Mucosa of descending colon (tissue), 3 donors: ENCODE measurements around the gene COIL. TPM values are rescaled to one million over a fixed set of nuclear protein-coding genes. Genes with fewer than 3 reads are reported as not detected.
"Not testable (repeated sequence)": the region's sequence is repeated elsewhere in the genome, so short reads cannot be mapped to it uniquely, and the experiment has no call there.

ENCODE experiments used
- ATAC-seq: fragments of 200-7000 bp; cut with Tn5 transposase; one replicate; pipeline ENCODE4 v1.9.1; 2020; ENCODE audit warnings: mild to moderate bottlenecking, moderate library complexity
- DNase-seq, 3 donors: peaks; one replicate each; pipeline ENCODE4 v3.0.0-alpha.2; 2020
- H3K36me3 ChIP-seq: fragments of 200-600 bp; one replicate; pipeline ENCODE4 v1.8.0; 2021; ENCODE audit warnings: low read depth, mild to moderate bottlenecking
- H3K4me1 ChIP-seq: fragments of 200-600 bp; one replicate; pipeline ENCODE4 v1.8.0; 2021; ENCODE audit warnings: low read depth, mild to moderate bottlenecking
- H3K4me3 ChIP-seq: fragments of 200-600 bp; one replicate; pipeline ENCODE4 v1.8.0; 2021; ENCODE audit warnings: mild to moderate bottlenecking
- H3K9me3 ChIP-seq: fragments of 200-600 bp; one replicate; pipeline ENCODE4 v1.8.0; 2021; ENCODE audit warnings: mild to moderate bottlenecking
- CTCF ChIP-seq: fragments of 200-600 bp; IDR thresholded peaks from one replicate; pipeline ENCODE4 v1.8.0; 2022; ENCODE audit warnings: antibody characterized with exemption, mild to moderate bottlenecking
- intact Hi-C, 2 donors: fragments of 100-400 bp; cut with DNase I in 1 of 2; cut with micrococcal nuclease in 1 of 2; formaldehyde crosslinking; loops; one replicate each; pipeline versions ENCODE4 v1.11.0 to v1.11.1; 2022; cut with DNase I, micrococcal nuclease
- total RNA-seq, 3 donors: library from RNA; stranded (reverse); fragmentation: NEBNext Ultra II Directional in 2 of 3; extraction: Animal tissue kit (Norgen Biotek cat#: 25700) in 2 of 3; gene quantifications; one replicate each; pipeline versions ENCODE4 v1.2.1 to v1.2.4, GENCODE V29; 2021 to 2023
- donor health status: DM: no; HTN: no; CAD: no; lungs with moderate emphysema.
- donor health status: DM: no; HTN: no; CAD: no.
- donor health status: DM: no; HTN: yes; CAD: no.

COIL gene
- total RNA-seq, 3 donors from 2014 or later: 12.7 to 15.3 (median 14.1) TPM

- no peak overlapping the region for H3K4me3 ChIP-seq
- no peaks in the 10 kb centered on the region for H3K36me3 ChIP-seq
- no peaks in the 10 kb centered on the region for H3K9me3 ChIP-seq
- DNase-seq (no peak), ATAC-seq (no peak)
- TF ChIP-seq CTCF: no peak
- intact Hi-C loops: no loop called here
- H3K4me1 ChIP-seq: no peaks in the 10 kb centered on the region
These were observed 22.5 kb upstream of the COIL start for GRCh38 chr17:56983366-56983765.

- ATAC-seq: no peak
These were observed 21.5 kb upstream of the COIL start for GRCh38 chr17:56982312-56982711.

GRCh38 chr17:56980526-56980925 is 19.7 kb upstream of the COIL start:
- intact Hi-C loops, H3K4me1 ChIP-seq, DNase-seq, ATAC-seq, H3K4me3 ChIP-seq, H3K9me3 ChIP-seq, H3K36me3 ChIP-seq: not testable (repeated sequence)

More at GRCh38 chr17:56982312-56982711, 21.5 kb upstream of the COIL start:
- no peaks in the 10 kb centered on the region for H3K36me3 ChIP-seq
- intact Hi-C loops: no loop called here
- no peak overlapping the region for H3K4me3 ChIP-seq
- no peak for TF ChIP-seq CTCF
- H3K4me1 ChIP-seq: no peaks in the 10 kb centered on the region
- DNase-seq: no peak
- H3K9me3 ChIP-seq: no peaks in the 10 kb centered on the region

GRCh38 chr17:56979091-56979480 is 18.2 kb upstream of the COIL start:
- no peak for TF ChIP-seq CTCF
- H3K4me1 ChIP-seq: no peaks in the 10 kb centered on the region
- no peak for DNase-seq
- no peak for ATAC-seq
- intact Hi-C loops: no loop called here
- H3K36me3 ChIP-seq: no peaks in the 10 kb centered on the region
- no peaks in the 10 kb centered on the region for H3K9me3 ChIP-seq
- no peak overlapping the region for H3K4me3 ChIP-seq

- Histone ChIP-seq H3K9me3 (no peaks in the 10 kb centered on the region), H3K4me1 (no peaks in the 10 kb centered on the region), H3K4me3 (no peak overlapping the region), H3K36me3 (no peaks in the 10 kb centered on the region)
- TF ChIP-seq CTCF: no peak
- ATAC-seq: no peak
- intact Hi-C loops: no loop called here
- no peak for DNase-seq
These were observed 17.7 kb upstream of the COIL start for GRCh38 chr17:56978441-56979090.

GRCh38 chr17:56977673-56978395 is 17.0 kb upstream of the COIL start, which contains the start of gene SCPEP1:
TSS of gene SCPEP1 (plus strand) at chr17:56978131. CDS start at chr17:56978160, 29 bp downstream.
- ATAC-seq (peak; percentile 99), DNase-seq (peak; percentile 81 to 90 (median 89))
- intact Hi-C loops: no loop called here
- H3K4me1 ChIP-seq: no peaks in the 10 kb centered on the region
- peak within 1 kb of the TSS; percentile 0 for H3K4me3 ChIP-seq
- TF ChIP-seq CTCF: no peak
- no peaks in the 10 kb centered on the region for H3K9me3 ChIP-seq
- H3K36me3 ChIP-seq: no peaks in the 10 kb centered on the region
